CD4-positive, alpha-beta T cell treated with Interleukin-21 for 1 hour (primary cell): Measurements from ENCODE around the gene CDH15.

Source experiments
- DNase-seq: peaks from one replicate; pipeline ENCODE4 v3.0.0-alpha.2; 2020

Gene CDH15

DNA sequence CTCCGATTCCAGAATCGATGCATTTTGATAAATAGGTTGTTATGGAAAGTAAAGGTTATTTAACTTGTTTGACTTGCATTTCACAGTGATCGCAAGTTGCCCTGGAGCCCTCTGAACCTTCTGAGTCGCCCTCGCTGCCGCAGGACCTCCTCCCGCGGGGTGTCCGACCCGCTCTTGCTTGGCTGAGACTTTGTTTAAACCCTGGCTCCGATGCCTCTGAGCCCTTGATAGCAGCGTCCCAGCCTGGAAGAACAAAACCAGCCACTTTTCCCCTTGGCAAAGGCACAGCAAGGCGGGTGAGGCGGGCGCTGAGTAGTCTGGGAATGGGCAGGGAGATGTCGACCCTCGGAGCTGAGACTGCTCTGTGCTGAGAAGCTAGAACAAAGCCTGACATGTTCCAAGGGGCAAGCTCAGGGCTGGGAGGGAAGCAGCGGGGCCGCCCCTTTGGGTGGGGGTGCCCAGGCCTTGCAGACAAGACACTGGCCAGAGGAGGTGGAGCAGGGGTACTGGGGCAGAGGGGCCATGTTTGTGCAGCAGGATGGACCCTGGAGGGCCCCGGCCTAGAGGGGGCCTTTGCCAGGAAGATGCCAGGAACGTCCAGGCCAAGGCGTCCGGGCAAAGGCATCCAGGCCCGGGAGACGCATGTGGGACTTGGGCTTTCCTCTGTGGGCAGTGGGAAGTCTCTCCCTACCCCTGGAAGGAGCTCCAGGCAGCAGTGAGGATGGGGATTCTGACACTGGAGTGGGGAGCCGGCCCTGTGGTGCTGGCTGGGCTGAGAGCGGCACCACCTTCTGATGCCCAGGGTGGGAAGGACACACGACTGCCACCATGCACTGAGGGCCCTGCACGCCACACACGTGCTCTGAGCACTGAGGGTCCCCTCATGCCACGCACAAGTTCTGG is 30.3 kb upstream of the CDH15 start:
- no peak for DNase-seq

DNA sequence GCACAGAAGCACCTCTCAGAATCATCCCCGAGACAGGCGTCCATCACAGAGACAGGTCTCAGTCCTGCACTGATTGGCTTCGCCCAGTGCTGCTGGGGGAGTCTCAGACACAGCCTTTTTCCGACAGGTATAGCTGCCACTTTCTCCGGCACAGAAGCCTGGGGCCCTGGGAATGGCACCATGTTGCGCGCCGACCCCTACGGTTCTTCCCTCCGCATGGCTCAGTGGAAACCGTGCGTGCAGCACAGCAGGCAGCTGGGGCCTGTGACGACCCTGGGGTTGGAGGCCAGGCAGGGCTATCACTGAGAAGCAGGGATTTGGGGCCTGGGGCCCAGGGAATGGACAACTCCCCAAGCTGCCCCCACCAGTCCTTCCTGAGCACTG is 29.7 kb upstream of the CDH15 start:
- no peak for DNase-seq

DNA sequence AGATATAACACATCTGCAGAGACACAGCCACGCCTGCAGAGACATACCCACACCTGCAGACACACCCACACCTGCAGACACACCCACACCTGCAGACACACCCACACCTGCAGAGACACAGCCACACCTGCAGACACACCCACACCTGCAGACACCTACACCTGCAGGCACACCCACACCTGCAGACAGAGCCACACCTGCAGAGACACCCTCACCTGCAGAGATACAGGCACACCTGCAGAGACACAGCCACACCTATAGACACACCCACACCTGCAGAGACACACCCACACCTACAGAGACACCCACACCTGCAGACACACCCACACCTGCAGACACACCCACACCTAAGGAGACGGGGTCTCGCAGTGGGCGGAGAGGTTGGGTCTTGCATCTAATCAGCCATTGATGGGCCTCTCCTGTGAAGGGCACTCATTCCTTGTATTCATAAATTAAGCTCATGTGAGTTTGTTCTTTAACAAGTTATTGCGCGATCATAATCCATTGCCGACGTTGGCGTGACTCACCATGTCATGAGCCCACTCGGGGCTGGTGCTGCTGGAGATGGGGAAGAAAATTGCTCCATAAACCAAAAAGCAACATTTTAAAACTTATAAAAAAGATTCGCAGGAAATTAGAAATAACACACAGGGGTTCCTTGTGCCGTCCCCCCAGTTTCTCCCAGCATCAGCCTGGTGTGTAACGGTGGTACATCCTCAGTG is 28.9 kb upstream of the CDH15 start:
- no peak for DNase-seq

- no peak for DNase-seq
Measured at GRCh38 chr16:89143201-89143741, 28.3 kb upstream of the CDH15 start.

GRCh38 chr16:89143911-89144675 is 27.5 kb upstream of the CDH15 start:
- no peak for DNase-seq

GRCh38 chr16:89144681-89145080 is 26.9 kb upstream of the CDH15 start:
- DNase-seq, result no peak

GRCh38 chr16:89145406-89146161 is 26.0 kb upstream of the CDH15 start:
- no peak for DNase-seq

GRCh38 chr16:89146211-89147005 is 25.1 kb upstream of the CDH15 start:
- no peak for DNase-seq

- no peak for DNase-seq
Measured at GRCh38 chr16:89147085-89147817, 24.3 kb upstream of the CDH15 start.

DNA sequence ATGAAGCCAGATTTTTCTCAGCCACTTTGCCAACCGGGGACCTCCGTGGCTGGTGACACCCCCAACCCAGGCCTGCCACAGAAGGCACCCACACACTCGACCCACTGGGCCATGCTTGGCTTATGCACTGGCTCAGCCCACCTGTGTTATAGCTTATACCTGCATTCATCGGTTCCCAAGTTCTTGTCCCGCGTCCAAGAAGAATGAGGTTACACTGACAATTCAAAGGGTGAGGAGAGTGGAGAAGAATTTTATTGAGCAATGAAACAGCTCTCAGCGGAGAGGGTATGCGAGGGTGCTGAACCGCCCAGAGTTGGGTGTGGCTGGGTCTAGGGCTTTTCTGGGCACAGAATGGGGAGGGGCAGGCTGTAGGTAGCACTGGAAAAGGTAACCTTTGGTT is 22.2 kb upstream of the CDH15 start:
- DNase-seq, result no peak

GRCh38 chr16:89150090-89150835 is 21.3 kb upstream of the CDH15 start:
- no peak for DNase-seq

- DNase-seq, result no peak
Measured at GRCh38 chr16:89150981-89151380, 20.6 kb upstream of the CDH15 start.

DNA sequence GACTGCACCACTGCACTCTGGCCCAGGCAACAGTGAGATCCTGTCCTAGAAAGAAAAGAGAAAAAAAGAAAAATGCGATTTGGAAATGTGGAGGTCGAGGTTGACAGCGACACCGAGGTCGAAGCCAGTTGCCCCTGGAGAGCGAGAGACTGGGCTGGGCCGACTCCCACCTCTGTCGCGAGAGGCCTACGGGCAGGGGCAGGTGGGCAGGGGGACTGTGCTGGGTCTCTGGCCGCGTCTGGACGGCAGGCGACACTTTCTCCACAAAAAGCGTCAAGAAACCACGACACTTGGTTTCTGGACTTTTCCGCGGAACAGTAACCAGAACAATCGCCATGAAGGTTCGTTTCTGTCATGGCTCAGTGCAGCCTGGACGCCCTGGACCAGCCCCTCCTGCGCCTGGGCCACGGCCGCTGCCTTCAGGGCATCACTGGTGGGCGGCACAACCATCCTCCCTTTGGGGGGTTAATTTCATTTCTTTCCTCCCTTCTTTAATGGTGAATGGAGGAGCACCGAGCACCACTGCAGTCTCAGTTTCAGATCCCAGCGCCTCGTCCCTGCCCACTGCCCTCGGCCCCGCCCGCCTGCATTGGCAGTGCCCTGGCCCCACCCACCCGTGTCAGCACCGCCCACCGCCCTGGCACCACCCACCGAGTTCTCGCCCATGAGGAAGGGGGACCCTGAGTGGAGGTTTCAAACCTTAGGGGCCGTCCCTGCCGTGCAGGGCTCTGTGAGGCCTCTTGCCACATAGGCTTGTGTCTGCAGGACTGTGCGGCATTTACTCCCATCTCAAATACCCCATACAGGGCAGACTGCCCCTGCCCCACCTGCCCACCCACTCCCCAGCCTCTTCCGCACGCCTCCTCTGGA is 18.5 kb upstream of the CDH15 start:
- DNase-seq, result no peak

DNA sequence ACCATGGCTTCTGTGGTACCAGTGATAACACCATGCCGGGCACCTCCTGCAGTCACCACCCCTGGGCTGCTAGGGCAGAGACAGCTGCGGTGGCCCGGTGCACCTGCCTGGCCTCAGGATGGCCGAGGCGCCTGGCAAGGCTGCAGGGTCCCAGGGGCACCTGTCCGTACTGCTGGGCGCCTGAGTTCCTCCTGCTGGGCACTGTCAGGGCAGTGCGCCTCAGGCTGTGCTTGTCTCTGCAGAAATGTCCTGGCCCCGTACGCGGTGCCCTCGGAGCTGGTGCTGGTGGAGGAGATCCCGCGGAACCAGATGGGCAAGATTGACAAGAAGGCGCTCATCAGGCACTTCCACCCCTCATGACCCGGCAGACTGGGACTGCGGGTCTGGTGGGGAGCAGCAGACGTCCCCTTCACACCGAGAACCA is 17.7 kb upstream of the CDH15 start:
- DNase-seq, result no peak

DNA sequence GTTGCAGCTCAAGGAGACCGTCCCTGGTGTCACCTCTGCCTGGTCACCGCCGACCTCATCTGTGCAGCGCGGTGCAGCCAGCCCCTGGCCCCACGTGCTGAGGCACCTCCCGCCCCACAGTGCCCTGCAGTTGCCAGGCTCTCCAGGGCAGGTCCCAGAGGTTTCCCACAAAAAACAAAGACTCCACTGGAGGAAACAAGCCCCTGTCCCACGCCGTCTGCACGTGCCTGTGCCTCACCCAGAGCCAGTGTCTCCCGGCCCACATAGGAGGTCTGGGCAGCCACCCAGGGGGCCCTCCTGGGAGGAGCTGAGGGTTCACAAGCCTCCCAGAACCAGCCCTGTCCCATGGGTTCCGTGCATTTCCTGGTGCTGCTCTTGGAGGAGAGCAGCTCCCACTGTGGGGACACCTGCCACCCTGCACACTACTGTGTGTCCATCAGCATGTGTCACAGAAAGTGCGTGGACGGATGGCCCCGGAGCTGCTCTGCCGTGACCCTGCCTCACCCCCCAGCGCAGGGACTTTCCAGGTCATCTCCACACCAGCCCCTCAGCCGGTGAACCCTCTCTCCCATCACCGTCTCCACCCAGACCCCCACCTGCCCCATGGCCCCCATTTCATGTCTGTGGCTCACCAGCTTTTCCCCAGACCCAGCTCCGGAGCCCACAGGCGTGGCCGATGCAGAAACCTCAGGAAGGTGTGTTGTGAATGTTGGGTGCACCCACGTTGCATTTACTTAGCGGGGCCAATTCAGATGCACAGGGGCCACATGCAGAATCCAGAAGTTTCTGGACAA is 17.0 kb upstream of the CDH15 start:
- DNase-seq, result no peak

DNA sequence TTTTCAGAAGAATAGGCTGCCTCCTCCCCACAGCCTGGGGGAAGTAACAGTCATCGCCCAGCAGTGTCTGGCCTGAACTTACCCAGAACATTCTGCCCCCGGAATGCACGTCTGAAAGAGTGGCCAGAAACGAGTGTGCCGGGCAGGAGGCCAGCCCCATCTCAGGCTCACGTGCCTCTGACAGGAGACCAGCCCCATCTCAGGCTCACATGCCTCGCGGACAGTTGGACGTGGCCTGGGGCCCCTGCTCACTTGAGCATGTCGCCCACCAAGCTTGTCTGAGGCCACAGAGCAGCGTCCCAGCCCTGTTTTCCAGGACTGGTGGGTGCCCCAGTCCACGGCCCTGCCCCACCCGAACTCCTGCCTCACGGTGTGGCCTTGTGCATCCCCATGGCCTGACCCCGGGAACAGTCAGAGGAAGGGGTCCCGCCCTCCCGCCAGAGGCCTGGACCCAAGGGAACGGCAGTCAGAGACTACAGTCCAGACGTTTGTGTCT is 16.3 kb upstream of the CDH15 start:
- no peak for DNase-seq

DNA sequence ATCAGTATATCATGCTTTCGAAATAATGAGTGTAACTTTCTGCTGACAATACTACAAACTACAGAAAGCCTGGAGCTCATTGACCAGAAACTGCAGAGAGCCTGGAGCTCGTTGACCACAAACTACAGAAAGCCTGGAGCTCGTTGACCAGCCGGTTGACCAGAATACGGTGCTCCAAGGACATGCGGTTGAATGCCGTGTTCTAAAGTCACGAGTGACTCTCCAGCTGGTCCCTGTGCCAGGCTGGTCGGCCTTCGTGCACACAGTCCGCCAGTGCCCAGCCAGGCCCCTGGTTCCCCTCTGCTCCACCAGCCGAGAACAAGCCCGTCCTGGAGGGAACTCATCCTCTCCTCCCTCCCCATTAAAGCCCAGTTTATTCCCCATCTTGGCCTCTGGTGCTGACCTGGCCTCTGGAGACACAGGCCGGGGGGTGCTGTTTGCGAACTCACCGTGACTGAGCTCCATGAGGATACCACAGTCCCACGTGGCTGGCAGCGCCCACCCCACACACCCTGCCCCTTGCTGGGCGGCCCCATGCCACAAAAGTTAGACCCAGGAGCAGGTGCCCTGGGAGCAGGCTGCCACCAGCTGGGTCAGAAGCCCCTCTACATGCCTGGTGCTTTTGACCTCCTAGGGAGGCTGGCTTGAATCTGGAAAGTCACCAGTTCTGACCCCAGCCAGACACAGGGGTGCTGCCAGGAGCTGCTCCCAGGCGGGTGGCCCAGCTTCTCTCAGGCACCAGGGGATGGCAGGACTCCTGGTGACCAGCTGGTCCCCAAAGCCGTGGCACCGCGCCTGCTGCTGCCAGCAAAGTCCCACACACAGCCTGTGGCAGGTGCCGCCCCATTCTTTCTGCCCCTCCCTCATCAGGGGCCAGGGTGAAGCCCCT is 15.5 kb upstream of the CDH15 start:
- DNase-seq, result no peak
